Liver (tissue), 9 donors: ENCODE results near the gene DEAF1. TPM values are rescaled to one million over a fixed set of nuclear protein-coding genes. Genes with fewer than 3 reads are reported as not detected.

Experiments used
- DNase-seq: peaks from one replicate; pipeline ENCODE4 v3.0.0-alpha.2; 2017; ENCODE audit warnings: low spot score
- H3K27ac ChIP-seq, 2 donors: one replicate each; pipeline ENCODE4 v1.7.0; 2013; ENCODE audit warnings: inconsistent platforms in 2 of 2, low read length in 2 of 2, control low read depth in 1 of 2, low read depth in 1 of 2, mild to moderate bottlenecking in 1 of 2
- H3K27me3 ChIP-seq, 4 donors: one replicate each; pipeline versions ENCODE4 v1.6.1 to v1.7.0; 2013; ENCODE audit warnings: low read length in 3 of 4, inconsistent platforms in 1 of 4, mild to moderate bottlenecking in 1 of 4, moderate library complexity in 1 of 4; ENCODE audit not compliant: control insufficient read depth in 4 of 4, insufficient read depth in 4 of 4
- H3K36me3 ChIP-seq, 4 donors: one replicate each; pipeline versions ENCODE4 v1.6.1 to v1.7.0; 2013; ENCODE audit warnings: low read length in 3 of 4, mild to moderate bottlenecking in 3 of 4, low read depth in 1 of 4, moderate library complexity in 1 of 4; ENCODE audit not compliant: control insufficient read depth in 4 of 4, insufficient read depth in 3 of 4
- H3K4me1 ChIP-seq, 4 donors: one replicate each; pipeline versions ENCODE4 v1.6.1 to v1.7.0; 2013; ENCODE audit warnings: low read length in 3 of 4, mild to moderate bottlenecking in 3 of 4, moderate library complexity in 1 of 4; ENCODE audit not compliant: control insufficient read depth in 4 of 4, insufficient read depth in 4 of 4
- H3K4me3 ChIP-seq, 3 donors: one replicate each; pipeline versions ENCODE4 v1.6.1 to v1.7.0; 2013; ENCODE audit warnings: low read length in 3 of 3, control low read depth in 1 of 3, low read depth in 1 of 3, mild to moderate bottlenecking in 1 of 3
- H3K9ac ChIP-seq, 2 donors: one replicate each; pipeline ENCODE4 v1.7.0; 2013; ENCODE audit warnings: low read length in 2 of 2, mild to moderate bottlenecking in 2 of 2, moderate library complexity in 2 of 2, control low read depth in 1 of 2, low read depth in 1 of 2
- H3K9me3 ChIP-seq, 4 donors: one replicate each; pipeline versions ENCODE4 v1.6.1 to v1.7.0; 2013; ENCODE audit warnings: low read length in 3 of 4; ENCODE audit not compliant: control insufficient read depth in 4 of 4
- ATF3 ChIP-seq: IDR thresholded peaks from 2 replicates; pipeline ENCODE4 v1.6.1; 2016; ENCODE audit warnings: antibody characterized with exemption
- EGR1 ChIP-seq, 2 donors: IDR thresholded peaks; 2 replicates each; pipeline ENCODE4 v1.6.1; 2016 to 2018; ENCODE audit warnings: antibody characterized with exemption in 2 of 2, low read depth in 2 of 2
- FOXA1 ChIP-seq: IDR thresholded peaks from 2 replicates; pipeline ENCODE4 v1.6.1; 2016; ENCODE audit warnings: antibody characterized with exemption
- FOXA2 ChIP-seq: IDR thresholded peaks from 2 replicates; pipeline ENCODE4 v1.6.1; 2016; ENCODE audit warnings: antibody characterized with exemption
- GABPA ChIP-seq, 2 donors: IDR thresholded peaks in 1 of 2; conservative IDR thresholded peaks in 1 of 2; 2 replicates each; pipeline ENCODE4 v1.6.1; 2016; ENCODE audit warnings: antibody characterized with exemption in 2 of 2, mild to moderate bottlenecking in 1 of 2, moderate library complexity in 1 of 2
- HNF4A ChIP-seq, 2 donors: conservative IDR thresholded peaks; 2 replicates each; pipeline ENCODE4 v1.6.1; 2016; ENCODE audit warnings: antibody characterized with exemption in 2 of 2, mild to moderate bottlenecking in 2 of 2
- HNF4G ChIP-seq: IDR thresholded peaks from 2 replicates; pipeline ENCODE4 v1.6.1; 2016; ENCODE audit warnings: antibody characterized with exemption
- JUND ChIP-seq, 2 donors: IDR thresholded peaks; 2 replicates each; pipeline ENCODE4 v1.6.1; 2016; ENCODE audit warnings: antibody characterized with exemption in 2 of 2
- NR2F2 ChIP-seq: IDR thresholded peaks from 2 replicates; pipeline ENCODE4 v1.6.1; 2016; ENCODE audit warnings: antibody characterized with exemption
- RAD21 ChIP-seq, 2 donors: IDR thresholded peaks; 2 replicates each; pipeline ENCODE4 v1.6.1; 2016; ENCODE audit warnings: antibody characterized with exemption in 2 of 2, mild to moderate bottlenecking in 2 of 2
- RXRA ChIP-seq, 2 donors: IDR thresholded peaks; 2 replicates each; pipeline ENCODE4 v1.6.1; 2017 to 2018; ENCODE audit warnings: antibody characterized with exemption in 2 of 2, mild to moderate bottlenecking in 1 of 2
- SP1 ChIP-seq: IDR thresholded peaks from 2 replicates; pipeline ENCODE4 v1.6.1; 2018; ENCODE audit warnings: antibody characterized with exemption, mild to moderate bottlenecking
- TAF1 ChIP-seq: conservative IDR thresholded peaks from 2 replicates; pipeline ENCODE4 v1.6.1; 2016; ENCODE audit warnings: antibody characterized with exemption, mild to moderate bottlenecking
- YY1 ChIP-seq: IDR thresholded peaks from 2 replicates; pipeline ENCODE4 v1.6.1; 2016; ENCODE audit warnings: antibody characterized with exemption, mild to moderate bottlenecking
- ZBTB33 ChIP-seq: IDR thresholded peaks from 2 replicates; pipeline ENCODE4 v1.6.1; 2016; ENCODE audit warnings: antibody characterized with exemption
- WGBS: extraction: QIAGEN DNeasy Blood & Tissue Kit; methylation state at CpG from one replicate; pipeline ENCODE4 v1.1.7; 2013; 5-methylcytosine and 5-hydroxymethylcytosine counted together
- polyA plus RNA-seq, 2 donors: library from polyadenylated mRNA; stranded (reverse) in 1 of 2; unstranded in 1 of 2; fragments of 200-250 nt in 1 of 2; fragments of >200 nt in 1 of 2; fragmentation: Nextera tagmentation in 1 of 2; extraction: Ambion mirVana in 1 of 2; gene quantifications; one replicate each; pipeline versions ENCODE4 v1.2.1 to v1.2.3, GENCODE V29; 2013 to 2015
- total RNA-seq, 2 donors: library from RNA; depleted of rRNA; stranded (reverse); fragments of >200 nt; gene quantifications; one replicate each; pipeline ENCODE4 v1.2.3, GENCODE V29; 2014
- TF ChIP-seq, protein P1 (sequence below): fragments of 150-350 bp; IDR thresholded peaks from 2 replicates; pipeline ENCODE4 v1.5.1; 2017; ENCODE audit warnings: improper control_type of control experiment, low read depth, low read length; ENCODE audit not compliant: missing input control
- TF ChIP-seq, protein P2 (sequence below): IDR thresholded peaks from 2 replicates; pipeline ENCODE4 v1.6.1; 2016; ENCODE audit warnings: antibody characterized with exemption, mild to moderate bottlenecking
- TF ChIP-seq, protein P3 (sequence below): IDR thresholded peaks from 2 replicates; pipeline ENCODE4 v1.6.1; 2016; ENCODE audit warnings: antibody characterized with exemption
- donor health status: healthy.
- donor health status: healthy.
- donor health status: healthy.
- donor health status: healthy.
- donor health status: healthy.

DEAF1 gene
- total and polyA plus RNA-seq, 4 donors = 7.0 to 11.4 (median 10.1) TPM

DNA sequence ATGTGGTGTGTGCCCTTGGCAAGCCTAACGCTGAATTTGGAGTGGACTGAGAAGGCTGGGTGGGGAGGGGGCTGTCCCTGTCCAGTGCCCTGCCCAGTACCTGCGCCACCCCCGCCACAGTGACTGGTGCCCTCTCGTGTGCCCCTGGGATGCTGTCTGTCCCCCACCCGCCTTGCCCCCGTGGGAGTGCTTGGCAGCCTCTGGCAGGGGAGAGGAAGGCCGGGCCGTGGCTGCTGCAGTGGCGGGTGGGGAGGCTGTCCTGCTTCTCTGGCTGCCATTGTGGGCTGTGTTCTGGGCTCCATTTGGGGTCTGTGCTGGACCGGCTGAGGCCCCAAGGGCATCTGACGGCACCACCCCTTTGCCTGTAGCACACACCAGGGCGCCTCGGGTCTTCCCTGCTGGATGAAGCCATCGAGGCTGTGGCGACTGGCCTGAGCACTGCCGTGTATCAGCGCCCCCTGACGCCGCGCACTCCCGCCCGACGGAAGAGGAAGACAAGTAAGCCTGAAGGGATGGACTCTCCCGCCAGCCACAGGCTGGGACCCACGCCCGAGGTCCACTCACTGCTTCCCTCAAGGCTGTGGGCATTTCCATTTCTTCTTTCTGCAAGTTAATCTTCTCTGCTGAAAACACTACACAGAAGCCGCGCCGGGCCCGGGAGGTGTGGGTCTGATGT is 96.9 kb downstream of the DEAF1 start:
- Histone ChIP-seq H3K27ac (no peak overlapping the region), H3K9ac (no peak overlapping the region), H3K27me3 (no peaks in the 10 kb centered on the region), H3K36me3 (peaks cover 22 to 74% (median 45%) of the 10 kb centered on the region in 4 donors), H3K4me3 (no peak overlapping the region), H3K9me3 (no peaks in the 10 kb centered on the region), H3K4me1 (peaks cover 3 to 4% (median 4%) of the 10 kb centered on the region in 4 donors)
- 96% methylated on average over 30 of the region's 30 CpGs for WGBS
- TF ChIP-seq HNF4G (no peak), JUND (IDR thresholded peaks at IDR 0.05) (no peak), ATF3 (no peak), ZBTB33 (no peak), FOXA1 (no peak), HNF4A (conservative IDR thresholded peaks at IDR 0.05) (no peak), FOXA2 (no peak), GABPA (IDR thresholded peaks at IDR 0.05 in 1 of 2, conservative IDR thresholded peaks at IDR 0.05 in 1 of 2) (no peak), TAF1 (no peak), RXRA (IDR thresholded peaks at IDR 0.05) (no peak), SP1 (no peak), NR2F2 (no peak), YY1 (no peak), EGR1 (IDR thresholded peaks at IDR 0.05; ENCODE audit: low read depth in 2 of 2) (no peak), RAD21 (IDR thresholded peaks at IDR 0.05) (no peak)
- TF ChIP-seq, protein P1, sequence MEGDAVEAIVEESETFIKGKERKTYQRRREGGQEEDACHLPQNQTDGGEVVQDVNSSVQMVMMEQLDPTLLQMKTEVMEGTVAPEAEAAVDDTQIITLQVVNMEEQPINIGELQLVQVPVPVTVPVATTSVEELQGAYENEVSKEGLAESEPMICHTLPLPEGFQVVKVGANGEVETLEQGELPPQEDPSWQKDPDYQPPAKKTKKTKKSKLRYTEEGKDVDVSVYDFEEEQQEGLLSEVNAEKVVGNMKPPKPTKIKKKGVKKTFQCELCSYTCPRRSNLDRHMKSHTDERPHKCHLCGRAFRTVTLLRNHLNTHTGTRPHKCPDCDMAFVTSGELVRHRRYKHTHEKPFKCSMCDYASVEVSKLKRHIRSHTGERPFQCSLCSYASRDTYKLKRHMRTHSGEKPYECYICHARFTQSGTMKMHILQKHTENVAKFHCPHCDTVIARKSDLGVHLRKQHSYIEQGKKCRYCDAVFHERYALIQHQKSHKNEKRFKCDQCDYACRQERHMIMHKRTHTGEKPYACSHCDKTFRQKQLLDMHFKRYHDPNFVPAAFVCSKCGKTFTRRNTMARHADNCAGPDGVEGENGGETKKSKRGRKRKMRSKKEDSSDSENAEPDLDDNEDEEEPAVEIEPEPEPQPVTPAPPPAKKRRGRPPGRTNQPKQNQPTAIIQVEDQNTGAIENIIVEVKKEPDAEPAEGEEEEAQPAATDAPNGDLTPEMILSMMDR = no peak
- TF ChIP-seq, protein P2, sequence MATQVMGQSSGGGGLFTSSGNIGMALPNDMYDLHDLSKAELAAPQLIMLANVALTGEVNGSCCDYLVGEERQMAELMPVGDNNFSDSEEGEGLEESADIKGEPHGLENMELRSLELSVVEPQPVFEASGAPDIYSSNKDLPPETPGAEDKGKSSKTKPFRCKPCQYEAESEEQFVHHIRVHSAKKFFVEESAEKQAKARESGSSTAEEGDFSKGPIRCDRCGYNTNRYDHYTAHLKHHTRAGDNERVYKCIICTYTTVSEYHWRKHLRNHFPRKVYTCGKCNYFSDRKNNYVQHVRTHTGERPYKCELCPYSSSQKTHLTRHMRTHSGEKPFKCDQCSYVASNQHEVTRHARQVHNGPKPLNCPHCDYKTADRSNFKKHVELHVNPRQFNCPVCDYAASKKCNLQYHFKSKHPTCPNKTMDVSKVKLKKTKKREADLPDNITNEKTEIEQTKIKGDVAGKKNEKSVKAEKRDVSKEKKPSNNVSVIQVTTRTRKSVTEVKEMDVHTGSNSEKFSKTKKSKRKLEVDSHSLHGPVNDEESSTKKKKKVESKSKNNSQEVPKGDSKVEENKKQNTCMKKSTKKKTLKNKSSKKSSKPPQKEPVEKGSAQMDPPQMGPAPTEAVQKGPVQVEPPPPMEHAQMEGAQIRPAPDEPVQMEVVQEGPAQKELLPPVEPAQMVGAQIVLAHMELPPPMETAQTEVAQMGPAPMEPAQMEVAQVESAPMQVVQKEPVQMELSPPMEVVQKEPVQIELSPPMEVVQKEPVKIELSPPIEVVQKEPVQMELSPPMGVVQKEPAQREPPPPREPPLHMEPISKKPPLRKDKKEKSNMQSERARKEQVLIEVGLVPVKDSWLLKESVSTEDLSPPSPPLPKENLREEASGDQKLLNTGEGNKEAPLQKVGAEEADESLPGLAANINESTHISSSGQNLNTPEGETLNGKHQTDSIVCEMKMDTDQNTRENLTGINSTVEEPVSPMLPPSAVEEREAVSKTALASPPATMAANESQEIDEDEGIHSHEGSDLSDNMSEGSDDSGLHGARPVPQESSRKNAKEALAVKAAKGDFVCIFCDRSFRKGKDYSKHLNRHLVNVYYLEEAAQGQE = no peak
- TF ChIP-seq, protein P3, sequence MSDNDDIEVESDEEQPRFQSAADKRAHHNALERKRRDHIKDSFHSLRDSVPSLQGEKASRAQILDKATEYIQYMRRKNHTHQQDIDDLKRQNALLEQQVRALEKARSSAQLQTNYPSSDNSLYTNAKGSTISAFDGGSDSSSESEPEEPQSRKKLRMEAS = no peak
- DNase-seq = no peak
